ENCODE results near the gene TLE4.

Gene TLE4

DNA sequence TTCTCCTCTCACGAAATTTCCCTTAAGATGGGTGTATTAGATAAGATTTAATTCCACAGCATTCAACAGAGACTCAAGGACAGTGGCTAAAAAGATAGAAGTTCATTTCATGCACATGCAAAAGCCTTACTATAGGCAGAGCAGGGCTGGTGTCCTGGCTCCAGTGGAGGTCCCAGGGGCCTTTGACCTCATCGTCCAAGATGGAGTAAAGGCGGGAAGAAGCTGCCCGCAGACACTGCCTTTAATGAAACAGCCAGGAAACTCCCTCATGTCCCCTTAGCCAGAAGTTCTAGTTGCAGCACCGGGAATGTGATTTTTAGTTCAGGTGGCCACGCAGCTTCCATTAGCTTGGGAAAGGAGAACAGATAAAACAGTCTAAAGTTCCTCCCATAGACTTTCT is 190.3 kb downstream of the TLE4 start:
- in situ Hi-C loops (cut with HindIII; ENCODE audit: low pct_ligation_motif_present, low sequenced_read_pairs) = no loop called here
- no peak for TF ChIP-seq CTCF (IDR thresholded peaks at IDR 0.05; ENCODE audit: low read depth, low read length, missing control alignments)
- Histone ChIP-seq H3K27ac (no peak overlapping the region), H3K4me3 (ENCODE audit: low read depth, low read length) (no peak overlapping the region), H3K27me3 (replicated peaks) (no peaks in the 10 kb centered on the region), H3K36me3 (replicated peaks) (no peaks in the 10 kb centered on the region)
- DNase-seq = no peak

- no peak for TF ChIP-seq CTCF (IDR thresholded peaks at IDR 0.05; ENCODE audit: low read depth, low read length, missing control alignments)
- H3K27ac ChIP-seq = peak overlapping the region; percentile 13
- H3K27me3 ChIP-seq (replicated peaks) = no peaks in the 10 kb centered on the region
- in situ Hi-C loops (cut with HindIII; ENCODE audit: low pct_ligation_motif_present, low sequenced_read_pairs) = no loop called here
- no peak for DNase-seq
- no peak overlapping the region for H3K4me3 ChIP-seq (ENCODE audit: low read depth, low read length)
- no peaks in the 10 kb centered on the region for H3K36me3 ChIP-seq (replicated peaks)
Observed at GRCh38 chr9:79763671-79764285, 192.0 kb downstream of the TLE4 start.

GRCh38 chr9:79764374-79764773 is 192.6 kb downstream of the TLE4 start:
- Histone ChIP-seq H3K36me3 (replicated peaks) (no peaks in the 10 kb centered on the region), H3K4me3 (ENCODE audit: low read depth, low read length) (no peak overlapping the region), H3K27me3 (replicated peaks) (no peaks in the 10 kb centered on the region), H3K27ac (peak overlapping the region; percentile 13)
- peak; percentile 96 for DNase-seq
- in situ Hi-C loops (cut with HindIII; ENCODE audit: low pct_ligation_motif_present, low sequenced_read_pairs) = no loop called here
- TF ChIP-seq CTCF (IDR thresholded peaks at IDR 0.05; ENCODE audit: low read depth, low read length, missing control alignments) = no peak

DNA sequence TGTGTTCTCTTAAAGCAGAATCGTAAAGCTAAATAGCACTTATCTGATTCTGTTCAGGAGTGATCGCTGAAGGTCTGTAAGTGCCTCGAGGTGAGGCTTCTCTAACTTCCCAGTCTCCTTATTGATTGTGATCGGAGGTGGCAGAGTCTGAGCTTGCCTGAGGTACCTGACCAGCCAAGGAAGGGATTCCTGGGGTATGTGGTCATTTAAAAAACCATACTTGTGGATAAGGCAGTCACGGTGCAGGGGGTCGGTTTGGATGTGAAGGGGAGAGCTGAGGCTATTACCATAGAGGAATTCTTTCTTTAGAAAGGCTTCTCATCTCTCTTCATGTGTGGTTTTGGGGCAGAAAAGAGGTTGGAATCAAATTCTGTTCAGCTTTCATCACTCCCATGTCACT is 193.7 kb downstream of the TLE4 start:
- DNase-seq = no peak
- no peaks in the 10 kb centered on the region for H3K27me3 ChIP-seq (replicated peaks)
- no peak overlapping the region for H3K27ac ChIP-seq
- H3K4me3 ChIP-seq (ENCODE audit: low read depth, low read length) = no peak overlapping the region
- in situ Hi-C loops (cut with HindIII; ENCODE audit: low pct_ligation_motif_present, low sequenced_read_pairs) = no loop called here
- no peaks in the 10 kb centered on the region for H3K36me3 ChIP-seq (replicated peaks)
- no peak for TF ChIP-seq CTCF (IDR thresholded peaks at IDR 0.05; ENCODE audit: low read depth, low read length, missing control alignments)

- TF ChIP-seq CTCF (IDR thresholded peaks at IDR 0.05; ENCODE audit: low read depth, low read length, missing control alignments) = no peak
- DNase-seq = no peak
- Histone ChIP-seq H3K27ac (no peak overlapping the region), H3K4me3 (ENCODE audit: low read depth, low read length) (no peak overlapping the region), H3K27me3 (replicated peaks) (no peaks in the 10 kb centered on the region), H3K36me3 (replicated peaks) (no peaks in the 10 kb centered on the region)
- in situ Hi-C loops (cut with HindIII; ENCODE audit: low pct_ligation_motif_present, low sequenced_read_pairs) = no loop called here
Observed at GRCh38 chr9:79766091-79766490, 194.3 kb downstream of the TLE4 start.

DNA sequence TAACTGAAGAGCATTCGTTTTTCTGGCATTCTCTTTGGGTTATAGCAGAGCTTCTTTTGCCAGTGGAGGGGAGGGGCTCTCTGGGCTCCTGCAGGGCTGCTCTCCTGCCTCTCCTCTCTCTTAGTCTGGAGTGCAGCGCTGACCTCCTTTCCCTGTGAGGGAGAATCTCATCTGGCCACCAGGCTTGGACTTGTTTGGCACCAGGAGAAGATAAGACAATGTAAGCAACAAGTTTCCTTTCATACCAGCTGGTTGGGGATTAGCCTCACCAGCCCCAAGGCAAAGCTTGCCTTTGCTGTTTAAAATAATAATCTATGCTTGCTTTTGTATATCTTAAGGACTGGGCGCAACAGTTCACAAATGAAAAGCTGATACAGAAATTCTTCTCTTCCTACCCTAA is 196.4 kb downstream of the TLE4 start:
- in situ Hi-C loops (cut with HindIII; ENCODE audit: low pct_ligation_motif_present, low sequenced_read_pairs) = no loop called here
- no peak for TF ChIP-seq CTCF (IDR thresholded peaks at IDR 0.05; ENCODE audit: low read depth, low read length, missing control alignments)

More for the DNA sequence above, 196.4 kb downstream of the TLE4 start:
- H3K27ac ChIP-seq = no peak overlapping the region
- DNase-seq = no peak
- H3K4me3 ChIP-seq (ENCODE audit: low read depth, low read length) = no peak overlapping the region
- H3K27me3 ChIP-seq (replicated peaks) = no peaks in the 10 kb centered on the region
- no peaks in the 10 kb centered on the region for H3K36me3 ChIP-seq (replicated peaks)
